Rectal smooth muscle tissue (tissue), 1 donor: ENCODE measurements around the gene SCMH1.

ENCODE experiments used
- H3K27ac ChIP-seq: one replicate; pipeline ENCODE4 v1.7.0; 2013; ENCODE audit warnings: low read depth, low read length, inconsistent platforms
- H3K27me3 ChIP-seq: one replicate; pipeline ENCODE4 v1.7.0; 2013; ENCODE audit warnings: low read length; ENCODE audit not compliant: control insufficient read depth, insufficient read depth
- H3K36me3 ChIP-seq: one replicate; pipeline ENCODE4 v1.7.0; 2013; ENCODE audit warnings: low read length; ENCODE audit not compliant: control insufficient read depth, insufficient read depth
- H3K4me1 ChIP-seq: one replicate; pipeline ENCODE4 v1.7.0; 2013; ENCODE audit warnings: low read length; ENCODE audit not compliant: control insufficient read depth, insufficient read depth
- H3K4me3 ChIP-seq: one replicate; pipeline ENCODE4 v1.7.0; 2013; ENCODE audit warnings: low read length
- H3K9ac ChIP-seq: one replicate; pipeline ENCODE4 v1.7.0; 2013; ENCODE audit warnings: low read length

The SCMH1 gene

GRCh38 chr1:40987439-40988276, 254.4 kb downstream of the SCMH1 start:
- no peak overlapping the region for H3K9ac ChIP-seq
- peaks cover 35% of the 10 kb centered on the region for H3K4me1 ChIP-seq
- no peaks in the 10 kb centered on the region for H3K27me3 ChIP-seq
- H3K36me3 ChIP-seq: peaks cover 7% of the 10 kb centered on the region
- H3K27ac ChIP-seq: peak overlapping the region; percentile 44
- H3K4me3 ChIP-seq: no peak overlapping the region

GRCh38 chr1:40986956-40987355, 255.2 kb downstream of the SCMH1 start:
- Histone ChIP-seq H3K27me3 (no peaks in the 10 kb centered on the region), H3K4me3 (no peak overlapping the region), H3K36me3 (peaks cover 7% of the 10 kb centered on the region), H3K27ac (no peak overlapping the region), H3K9ac (no peak overlapping the region), H3K4me1 (peaks cover 39% of the 10 kb centered on the region)

GRCh38 chr1:40986328-40986783, 255.8 kb downstream of the SCMH1 start:
- no peak overlapping the region for H3K9ac ChIP-seq
- peaks cover 7% of the 10 kb centered on the region for H3K36me3 ChIP-seq
- H3K27me3 ChIP-seq: no peaks in the 10 kb centered on the region
- peaks cover 42% of the 10 kb centered on the region for H3K4me1 ChIP-seq
- H3K27ac ChIP-seq: peak overlapping the region; percentile 33
- no peak overlapping the region for H3K4me3 ChIP-seq

- H3K4me3 ChIP-seq: no peak overlapping the region
- peaks cover 3% of the 10 kb centered on the region for H3K36me3 ChIP-seq
- no peak overlapping the region for H3K9ac ChIP-seq
- peaks cover 47% of the 10 kb centered on the region for H3K4me1 ChIP-seq
- peak overlapping the region; percentile 30 for H3K27ac ChIP-seq
- H3K27me3 ChIP-seq: no peaks in the 10 kb centered on the region
Measured at GRCh38 chr1:40985875-40986274, 256.2 kb downstream of the SCMH1 start.

- H3K9ac ChIP-seq: no peak overlapping the region
- H3K27me3 ChIP-seq: no peaks in the 10 kb centered on the region
- H3K36me3 ChIP-seq: peaks cover 3% of the 10 kb centered on the region
- no peak overlapping the region for H3K4me3 ChIP-seq
- H3K4me1 ChIP-seq: peaks cover 52% of the 10 kb centered on the region
- H3K27ac ChIP-seq: peak overlapping the region; percentile 24
Measured at GRCh38 chr1:40985161-40985560, 256.9 kb downstream of the SCMH1 start.

GRCh38 chr1:40984531-40984930, 257.6 kb downstream of the SCMH1 start:
- H3K27ac ChIP-seq: peak overlapping the region; percentile 24
- peaks cover 3% of the 10 kb centered on the region for H3K36me3 ChIP-seq
- H3K9ac ChIP-seq: no peak overlapping the region
- H3K27me3 ChIP-seq: no peaks in the 10 kb centered on the region
- no peak overlapping the region for H3K4me3 ChIP-seq
- peaks cover 52% of the 10 kb centered on the region for H3K4me1 ChIP-seq

DNA sequence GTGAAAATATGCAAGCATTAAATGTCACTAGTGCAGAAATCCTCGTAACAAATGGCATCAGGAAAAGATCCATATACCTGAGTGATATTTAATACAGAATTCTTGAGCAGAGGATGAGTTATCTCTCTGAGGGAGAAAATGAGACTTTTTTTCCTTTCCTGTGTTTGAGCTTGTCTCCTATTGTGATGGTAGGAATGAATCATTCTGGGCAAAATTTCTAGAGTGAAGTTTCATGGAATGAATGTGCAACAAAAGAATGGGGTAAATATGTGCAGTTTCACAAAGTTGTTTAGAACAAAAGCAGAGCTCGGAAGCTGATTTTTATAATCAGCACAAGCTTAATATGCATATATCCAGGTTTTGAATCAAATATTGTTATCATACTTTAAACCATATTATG, 258.0 kb downstream of the SCMH1 start:
- peaks cover 52% of the 10 kb centered on the region for H3K4me1 ChIP-seq
- no peaks in the 10 kb centered on the region for H3K27me3 ChIP-seq
- H3K36me3 ChIP-seq: peaks cover 3% of the 10 kb centered on the region
- H3K9ac ChIP-seq: no peak overlapping the region
- H3K27ac ChIP-seq: peak overlapping the region; percentile 98
- no peak overlapping the region for H3K4me3 ChIP-seq

DNA sequence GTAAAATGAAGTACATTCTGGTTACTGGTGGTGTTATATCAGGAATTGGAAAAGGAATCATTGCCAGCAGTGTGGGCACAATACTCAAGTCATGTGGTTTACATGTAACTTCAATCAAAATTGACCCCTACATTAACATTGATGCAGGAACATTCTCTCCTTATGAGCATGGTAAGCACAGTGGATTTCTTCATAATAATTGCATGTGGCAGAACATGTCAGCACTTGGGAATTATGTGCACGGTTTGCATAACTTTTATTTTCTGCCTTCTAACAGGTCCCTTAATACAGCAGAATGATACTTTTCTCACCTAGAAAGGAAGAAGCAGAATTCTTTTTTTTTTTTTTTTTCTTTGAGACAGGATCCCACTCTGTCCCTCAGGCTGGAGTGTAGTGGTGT, 258.8 kb downstream of the SCMH1 start:
- Histone ChIP-seq H3K4me3 (no peak overlapping the region), H3K36me3 (peaks cover under 1% of the 10 kb centered on the region), H3K4me1 (peaks cover 54% of the 10 kb centered on the region), H3K27ac (peak overlapping the region; percentile 98), H3K27me3 (no peaks in the 10 kb centered on the region), H3K9ac (no peak overlapping the region)

GRCh38 chr1:40982721-40983120, 259.4 kb downstream of the SCMH1 start:
- Histone ChIP-seq H3K36me3 (no peaks in the 10 kb centered on the region), H3K9ac (no peak overlapping the region), H3K27ac (peak overlapping the region; percentile 98), H3K4me1 (peaks cover 54% of the 10 kb centered on the region), H3K27me3 (no peaks in the 10 kb centered on the region), H3K4me3 (no peak overlapping the region)

GRCh38 chr1:40981691-40982448, 260.2 kb downstream of the SCMH1 start:
- peak overlapping the region; percentile 60 for H3K4me3 ChIP-seq
- H3K4me1 ChIP-seq: peaks cover 48% of the 10 kb centered on the region

GRCh38 chr1:40980453-40981121, 261.5 kb downstream of the SCMH1 start:
- H3K9ac ChIP-seq: no peak overlapping the region
- H3K27me3 ChIP-seq: no peaks in the 10 kb centered on the region
- peaks cover 38% of the 10 kb centered on the region for H3K4me1 ChIP-seq
- H3K36me3 ChIP-seq: no peaks in the 10 kb centered on the region
- peak overlapping the region; percentile 60 for H3K4me3 ChIP-seq
- H3K27ac ChIP-seq: peak overlapping the region; percentile 98

More at GRCh38 chr1:40981691-40982448, 260.2 kb downstream of the SCMH1 start:
- H3K9ac ChIP-seq: no peak overlapping the region
- H3K27ac ChIP-seq: peak overlapping the region; percentile 98
- no peaks in the 10 kb centered on the region for H3K36me3 ChIP-seq
- H3K27me3 ChIP-seq: no peaks in the 10 kb centered on the region

DNA sequence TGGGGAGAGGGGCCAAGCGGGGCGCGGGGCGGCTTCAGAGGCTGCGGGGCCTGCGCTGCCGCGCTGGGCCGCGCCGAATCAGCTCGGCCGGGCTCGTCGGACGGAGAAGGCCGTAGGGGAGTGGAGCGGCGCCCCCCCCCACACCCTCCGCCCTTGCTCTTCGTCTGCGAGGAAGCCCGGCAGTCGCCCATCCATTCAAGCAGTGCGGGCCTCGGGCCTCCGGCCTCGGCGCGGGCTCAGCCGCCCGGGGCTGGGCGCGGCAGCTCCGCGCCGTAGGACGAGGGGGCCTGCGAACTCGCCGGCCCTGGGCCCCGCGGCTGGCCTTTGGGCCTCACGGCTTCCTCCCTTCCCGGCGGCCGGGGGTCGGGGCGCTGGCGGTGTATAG, 262.0 kb downstream of the SCMH1 start:
- Histone ChIP-seq H3K4me1 (peaks cover 33% of the 10 kb centered on the region), H3K27ac (peak overlapping the region; percentile 98), H3K4me3 (peak overlapping the region; percentile 60), H3K27me3 (no peaks in the 10 kb centered on the region), H3K9ac (no peak overlapping the region), H3K36me3 (no peaks in the 10 kb centered on the region)
